Dedifferentiated amniotic fluid mesenchymal stem cell (primary cell): ENCODE results near the gene OTUB1.

ENCODE experiments used
- DNase-seq: peaks from one replicate; pipeline ENCODE4 v3.0.0-alpha.2; 2016; ENCODE audit errors: extremely low spot score

The OTUB1 gene

DNA sequence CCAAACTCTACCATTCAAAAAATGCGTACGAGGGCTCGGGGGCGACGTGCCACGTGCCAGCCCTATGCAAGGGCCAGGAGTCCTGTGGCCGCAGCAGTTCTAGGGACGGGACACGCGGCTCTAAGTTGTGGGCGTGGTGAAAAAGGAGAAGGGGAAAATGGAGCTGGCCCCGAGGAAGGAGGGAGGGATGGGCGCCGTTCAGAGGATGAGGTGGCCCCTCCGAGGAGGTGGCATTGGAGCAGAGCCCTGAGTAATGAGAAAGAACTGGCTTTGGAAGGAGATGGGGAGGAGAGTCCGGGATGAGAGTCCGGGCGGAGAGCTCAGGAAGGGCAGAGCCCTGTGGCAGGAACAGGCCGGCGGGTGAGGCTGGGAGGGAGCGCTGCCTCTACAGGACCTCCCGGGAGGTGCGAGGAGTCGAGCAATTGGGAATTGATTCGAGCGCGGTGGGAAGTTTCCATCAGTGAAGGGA is 21.0 kb downstream of the OTUB1 start:
- no peak for DNase-seq

DNA sequence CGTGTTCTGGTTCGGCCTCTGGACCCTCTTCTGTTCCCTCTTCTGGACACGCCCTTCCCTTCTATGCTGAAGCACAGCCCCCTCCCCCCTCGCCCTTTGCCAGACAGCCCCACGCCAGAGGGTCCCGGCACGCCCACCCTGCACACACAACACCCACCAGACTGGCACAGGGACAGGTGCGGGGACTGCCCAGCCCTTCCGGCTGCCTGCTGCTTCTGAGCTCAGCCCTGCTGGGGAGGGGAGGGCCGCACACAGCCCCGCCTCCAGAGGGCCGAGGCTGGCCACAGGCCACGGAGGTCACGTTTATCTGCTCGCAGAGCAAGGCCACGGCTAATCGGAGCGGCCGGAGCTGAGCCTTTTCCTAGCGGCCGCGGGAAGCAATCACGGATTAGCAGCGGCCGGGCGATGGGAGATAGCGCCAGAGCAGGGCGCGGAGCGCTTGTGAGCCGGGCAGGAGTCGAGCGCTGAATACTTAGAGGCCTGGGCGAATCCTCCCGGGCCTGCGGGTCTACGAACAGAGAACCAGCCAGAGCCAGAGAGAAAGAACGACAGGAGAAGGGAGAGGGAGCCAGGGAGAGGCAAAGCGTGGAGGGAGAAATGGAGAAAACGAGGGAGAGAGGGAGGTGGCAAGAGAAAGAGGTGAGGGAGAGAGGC is 21.5 kb downstream of the OTUB1 start:
- DNase-seq, result no peak

DNA sequence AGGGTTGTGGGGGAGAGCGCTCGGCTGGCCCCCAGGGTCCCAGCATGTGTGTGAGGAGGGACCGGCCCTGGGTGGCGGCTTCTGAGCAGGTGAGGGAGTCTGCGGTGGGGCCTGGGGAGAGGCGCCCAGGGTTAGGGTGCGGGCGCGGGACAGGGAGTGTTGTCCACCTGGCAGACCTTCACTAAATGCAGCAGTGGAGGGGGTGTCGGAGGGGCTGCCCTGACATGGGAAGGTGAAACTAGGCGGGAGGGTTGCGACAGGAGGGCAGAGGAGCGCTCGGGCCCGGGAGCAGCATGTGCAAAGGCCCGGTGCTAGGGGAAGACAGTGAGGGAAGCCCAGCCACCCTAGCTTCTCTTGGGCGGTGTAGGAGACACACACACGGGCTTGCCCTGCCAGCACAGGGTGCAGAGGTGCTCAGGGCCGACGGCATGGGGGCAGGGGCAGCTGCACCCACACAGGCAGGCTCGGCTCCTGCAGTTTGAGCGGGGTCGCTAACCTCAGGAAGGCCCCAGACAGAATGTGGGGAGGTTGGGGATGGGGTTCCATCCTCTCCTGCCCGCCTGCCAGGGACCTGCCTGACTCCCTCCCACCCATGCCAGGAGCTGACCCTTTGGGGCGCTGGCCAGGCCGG is 22.2 kb downstream of the OTUB1 start:
- no peak for DNase-seq

DNA sequence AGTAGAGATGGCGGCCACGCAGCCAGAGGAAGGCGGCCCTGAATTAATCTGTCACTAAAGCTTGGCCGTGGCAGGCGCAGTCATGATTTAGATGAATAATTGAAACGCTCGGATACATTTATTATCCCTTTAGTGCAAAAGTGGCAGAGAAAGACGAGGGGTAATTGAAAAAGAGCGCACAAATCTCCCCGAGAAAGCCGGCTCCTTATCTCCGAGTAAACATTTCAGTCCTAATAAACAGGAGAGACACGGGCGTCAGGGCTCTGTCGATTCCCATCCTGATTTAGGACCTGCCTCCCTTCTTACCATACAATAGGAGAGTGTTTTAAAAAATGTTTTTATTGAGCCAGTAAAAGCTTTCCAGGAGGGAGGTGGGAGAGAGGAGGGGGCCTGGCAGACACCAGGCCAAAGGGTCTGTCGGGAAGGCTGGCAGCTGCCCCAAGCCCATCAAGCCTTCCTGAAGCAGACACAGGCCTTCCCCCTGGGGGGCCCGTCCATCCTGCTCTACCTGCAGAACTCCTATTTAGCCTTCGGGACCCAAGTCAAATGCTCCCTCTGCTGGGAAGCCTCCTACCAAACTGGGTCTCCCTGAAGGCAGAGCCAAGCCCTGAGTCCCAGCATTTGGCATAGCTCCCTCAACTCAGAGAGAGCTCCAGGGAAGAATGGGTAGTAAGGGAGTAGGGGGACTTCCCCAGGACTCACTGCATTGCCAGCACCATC is 22.8 kb downstream of the OTUB1 start:
- DNase-seq, result no peak

DNA sequence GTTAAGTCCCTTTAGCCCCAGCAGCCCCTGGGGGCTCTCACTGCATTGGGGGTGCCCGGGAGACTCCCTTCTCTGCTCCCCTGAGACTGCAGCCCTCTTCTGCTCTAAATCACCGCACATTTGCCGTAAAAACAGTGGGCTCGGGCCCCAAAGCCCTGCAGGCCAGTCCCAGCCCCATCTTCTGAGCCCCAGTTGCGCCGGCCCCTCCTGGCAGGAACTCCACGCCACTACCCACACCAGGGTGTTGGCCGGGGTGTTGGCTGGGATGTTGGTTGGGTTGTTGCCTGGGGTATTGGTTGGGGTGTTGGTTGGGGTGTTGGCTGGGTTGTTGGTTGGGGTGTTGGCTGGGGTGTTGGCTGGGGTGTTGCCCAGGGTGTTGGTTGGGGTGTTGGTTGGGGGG is 23.5 kb downstream of the OTUB1 start:
- no peak for DNase-seq

DNA sequence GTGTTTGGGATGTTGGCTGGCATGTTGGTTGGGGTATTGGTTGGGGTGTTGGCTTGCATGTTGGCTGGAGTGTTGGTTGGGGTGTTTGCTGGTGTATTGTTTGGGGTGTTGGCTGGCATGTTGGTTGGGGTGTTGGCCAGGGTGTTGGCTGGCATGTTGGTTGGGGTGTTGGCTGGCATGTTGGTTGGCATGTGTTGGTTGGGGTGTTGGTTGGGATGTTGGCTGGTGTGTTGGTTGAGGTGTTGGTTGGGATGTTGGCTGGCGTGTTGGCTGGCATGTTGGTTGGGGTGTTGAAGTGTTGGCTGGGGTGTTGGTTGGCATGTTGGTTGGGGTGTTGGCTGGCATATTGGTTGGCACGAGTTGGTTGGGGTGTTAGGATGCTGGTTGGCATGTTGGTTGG is 24.5 kb downstream of the OTUB1 start:
- DNase-seq, result no peak

DNA sequence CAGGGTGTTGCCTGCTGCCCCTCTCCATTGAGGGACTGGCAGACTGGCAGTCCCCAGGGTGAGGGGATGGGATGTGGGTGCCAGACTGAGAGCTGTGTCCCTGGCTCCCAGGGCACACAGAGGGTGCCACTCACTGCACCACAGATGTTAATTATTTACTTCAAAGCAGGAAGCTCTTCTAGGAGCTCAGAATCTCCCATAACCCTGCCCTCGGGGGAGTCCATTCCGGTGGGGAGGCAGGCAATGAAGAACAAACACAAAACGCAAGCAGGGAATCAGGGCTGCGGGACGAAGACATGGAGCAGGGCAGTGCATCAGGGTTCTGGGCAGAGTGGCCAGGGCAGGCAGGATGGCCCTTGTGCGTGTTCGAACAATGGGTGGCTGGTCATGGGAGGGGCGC is 25.1 kb downstream of the OTUB1 start:
- DNase-seq, result no peak

DNA sequence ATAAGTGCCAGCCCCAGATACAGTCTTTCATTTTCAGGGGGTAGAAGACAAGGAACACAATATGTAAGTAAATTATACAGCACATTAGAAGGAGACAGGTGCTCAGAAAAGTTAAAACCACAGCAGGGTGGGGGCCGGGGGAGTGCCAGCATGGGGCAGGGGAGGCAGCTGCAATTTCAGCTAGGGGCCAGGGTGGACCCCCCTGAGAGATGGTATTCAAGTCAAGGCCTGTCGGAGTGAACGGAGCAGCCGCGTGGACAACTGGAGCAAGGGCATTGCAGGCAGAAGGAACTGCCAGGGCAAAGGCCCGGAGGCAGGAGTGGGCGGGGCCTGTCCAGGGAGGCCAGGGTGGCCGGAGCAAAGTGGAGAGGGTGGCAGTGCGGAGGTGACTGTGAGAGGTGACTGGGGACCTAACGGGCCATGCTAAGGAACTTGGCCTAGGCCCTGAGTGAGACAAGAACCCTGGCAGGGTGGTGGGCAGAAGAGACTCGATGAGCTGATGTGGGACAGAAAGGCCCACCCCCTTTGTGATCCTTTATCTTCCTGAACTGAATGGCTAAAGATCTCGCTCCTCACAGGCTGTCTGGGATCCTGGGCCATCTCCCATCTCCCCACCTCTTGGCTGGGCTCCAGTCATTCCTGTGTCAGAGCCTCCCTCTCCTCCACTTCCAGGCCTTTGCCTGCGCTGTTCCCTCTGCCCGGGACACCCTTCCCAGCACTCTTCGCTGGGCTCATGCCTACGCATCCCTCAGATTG is 27.1 kb downstream of the OTUB1 start:
- no peak for DNase-seq

DNA sequence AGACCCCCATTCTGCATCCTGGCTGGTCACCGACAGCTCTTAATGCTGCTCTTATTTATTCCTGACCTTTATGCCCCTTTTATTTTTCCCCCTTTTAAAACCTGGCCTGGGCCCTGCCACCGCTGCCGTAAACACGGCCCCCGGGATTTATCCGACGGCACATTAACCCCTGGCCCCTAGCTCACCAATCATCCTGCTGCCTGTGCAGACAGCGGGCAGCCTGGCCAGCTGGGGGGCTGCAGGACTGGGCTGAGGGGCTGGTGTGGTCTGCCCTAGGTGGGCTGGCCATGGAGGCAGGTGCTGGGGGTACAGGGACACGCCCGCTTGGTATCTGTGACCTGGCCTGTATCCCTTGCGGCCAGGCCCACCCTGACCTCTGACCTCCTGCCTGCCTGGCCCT is 28.1 kb downstream of the OTUB1 start:
- no peak for DNase-seq

DNA sequence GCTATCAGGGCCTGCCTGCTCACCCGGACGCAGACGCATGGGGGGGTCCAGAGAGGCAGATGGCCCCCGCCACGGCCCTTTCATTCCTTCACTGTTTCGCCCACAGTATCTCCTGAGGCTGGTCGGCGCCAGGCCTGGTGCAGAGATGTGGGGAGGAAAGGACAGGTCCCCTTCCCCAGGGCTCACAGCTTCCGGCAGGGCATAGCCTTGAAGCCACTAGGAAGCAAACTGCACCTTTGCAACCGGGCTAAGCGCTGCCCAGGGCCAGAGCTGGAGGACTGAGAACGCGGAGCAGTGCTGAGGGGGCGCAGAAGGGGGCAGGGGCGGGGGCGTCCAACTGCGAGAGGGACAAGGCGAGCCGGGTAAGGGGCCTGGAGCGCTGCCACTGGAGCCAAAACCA is 29.3 kb downstream of the OTUB1 start:
- no peak for DNase-seq

DNA sequence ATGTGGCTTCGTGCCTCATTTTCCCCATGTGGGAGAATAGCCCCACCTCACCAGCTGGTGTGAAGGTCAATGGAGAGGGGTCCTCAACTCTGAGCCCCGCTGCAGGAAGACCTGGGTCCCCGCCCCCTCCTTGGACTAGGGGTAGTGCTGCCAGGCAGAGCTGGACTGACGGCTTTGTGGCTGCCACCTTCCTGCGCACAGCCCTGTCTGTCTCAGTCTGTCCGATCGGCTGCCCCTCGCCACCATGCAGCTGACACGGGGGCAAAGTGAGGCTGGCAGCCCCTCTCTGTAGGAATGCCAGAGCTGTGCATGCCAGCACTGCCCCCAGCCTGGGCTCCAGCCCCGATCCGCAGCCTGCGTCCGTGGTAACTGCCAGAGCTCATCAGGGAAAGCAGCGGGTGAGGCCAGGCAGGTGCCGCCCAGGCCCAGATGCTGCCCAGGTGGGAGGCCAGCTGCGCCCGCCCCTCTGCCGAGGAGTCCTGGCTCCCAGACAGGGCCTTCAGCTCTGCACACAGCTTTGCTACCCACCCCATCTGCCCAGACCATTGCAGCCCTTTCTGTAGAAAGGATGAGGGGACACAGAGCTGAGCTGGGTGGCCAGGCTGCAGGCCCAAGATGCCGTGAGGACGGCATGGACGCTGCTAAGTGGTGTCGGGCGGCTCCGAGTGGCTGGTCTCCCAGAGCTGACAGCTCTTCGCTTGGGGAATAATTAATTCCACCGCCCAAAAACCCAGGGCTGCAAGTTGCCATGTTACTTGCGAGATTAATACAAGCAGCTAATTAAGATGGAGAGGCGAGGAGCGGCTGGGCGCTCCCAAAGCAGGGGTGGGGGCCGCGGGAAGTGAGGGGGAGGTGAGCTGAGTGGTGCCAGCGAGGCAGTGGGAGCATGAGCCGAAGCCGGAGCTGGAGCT is 30.0 kb downstream of the OTUB1 start:
- DNase-seq, result no peak

DNA sequence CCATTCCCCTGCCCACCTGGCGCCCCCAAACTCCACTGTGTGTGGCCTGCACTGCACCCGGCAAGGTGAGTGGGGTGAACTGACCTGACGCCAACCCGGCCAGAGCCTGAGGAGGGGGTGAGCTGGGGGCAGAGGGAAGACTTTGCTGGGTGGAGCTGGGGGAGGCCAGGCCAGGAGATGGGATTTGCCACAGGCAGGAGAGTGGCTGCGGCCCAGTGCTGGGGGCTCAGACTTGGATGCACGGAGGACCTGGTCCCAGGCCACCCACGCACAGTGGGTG is 31.6 kb downstream of the OTUB1 start:
- DNase-seq, result no peak

DNA sequence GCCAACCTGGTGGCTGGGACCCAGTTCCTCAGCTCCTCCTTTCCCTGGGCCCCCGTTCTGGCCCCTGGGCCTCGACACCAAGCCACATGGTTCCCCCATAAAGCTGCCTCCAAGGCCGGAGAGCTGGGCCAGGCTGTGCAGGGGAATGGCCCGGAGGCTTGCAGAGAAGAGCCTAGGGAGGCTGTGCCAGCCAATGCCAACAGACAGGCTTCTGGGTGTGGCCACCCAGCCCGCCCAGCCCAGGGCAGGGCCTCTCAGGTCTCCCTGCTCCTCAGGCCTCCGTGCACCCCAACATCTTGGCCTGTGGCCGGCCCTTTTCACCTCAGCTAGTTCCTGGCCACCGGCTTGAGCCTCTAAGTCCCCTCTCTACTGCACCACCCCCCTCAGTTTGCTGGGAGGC is 32.1 kb downstream of the OTUB1 start:
- no peak for DNase-seq

DNA sequence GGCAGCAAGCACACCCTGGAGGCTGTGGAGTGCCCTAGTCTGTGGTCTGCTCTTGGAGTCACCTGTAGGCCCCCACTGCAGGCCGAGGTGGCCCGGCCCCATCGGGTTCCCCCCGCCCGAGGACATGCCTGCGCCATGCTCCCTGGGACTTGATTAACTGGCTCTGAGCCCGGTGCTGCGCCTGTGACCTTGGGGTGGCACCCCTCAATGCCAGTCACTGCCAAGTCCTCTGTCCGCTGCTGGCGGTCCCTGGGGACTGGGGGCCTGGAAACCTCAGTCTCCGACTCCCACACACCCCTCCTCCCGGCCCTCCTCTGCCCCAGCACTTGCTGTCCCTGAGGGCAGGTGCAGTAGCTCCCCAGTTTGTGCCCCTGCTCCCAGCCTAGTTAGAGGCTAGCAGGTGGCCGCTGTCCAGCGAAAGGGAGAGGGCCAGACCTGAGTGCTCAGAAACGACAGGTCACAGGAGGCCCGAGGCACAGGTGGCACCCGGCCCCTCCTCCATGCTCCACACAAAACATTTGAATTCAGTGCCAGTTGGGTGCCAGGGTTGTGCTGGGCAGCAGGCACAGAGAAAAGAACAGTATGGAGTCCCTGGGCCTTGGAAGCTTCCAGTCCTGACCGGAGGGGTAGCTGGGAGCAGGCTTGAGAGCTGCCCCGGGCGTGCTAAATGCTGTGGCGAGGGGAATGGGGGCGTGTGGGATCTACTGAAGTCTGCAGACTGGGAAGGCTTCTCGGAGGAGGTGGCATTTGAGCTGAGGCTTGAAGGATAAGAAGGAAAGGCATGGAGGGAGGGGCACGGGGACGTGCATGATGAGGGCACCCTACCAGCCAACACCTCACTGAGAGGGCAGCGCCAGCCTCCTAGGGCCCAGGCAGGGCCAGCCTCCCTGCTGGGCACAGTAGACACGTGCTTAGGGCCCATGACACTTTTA is 33.1 kb downstream of the OTUB1 start:
- DNase-seq, result no peak

DNA sequence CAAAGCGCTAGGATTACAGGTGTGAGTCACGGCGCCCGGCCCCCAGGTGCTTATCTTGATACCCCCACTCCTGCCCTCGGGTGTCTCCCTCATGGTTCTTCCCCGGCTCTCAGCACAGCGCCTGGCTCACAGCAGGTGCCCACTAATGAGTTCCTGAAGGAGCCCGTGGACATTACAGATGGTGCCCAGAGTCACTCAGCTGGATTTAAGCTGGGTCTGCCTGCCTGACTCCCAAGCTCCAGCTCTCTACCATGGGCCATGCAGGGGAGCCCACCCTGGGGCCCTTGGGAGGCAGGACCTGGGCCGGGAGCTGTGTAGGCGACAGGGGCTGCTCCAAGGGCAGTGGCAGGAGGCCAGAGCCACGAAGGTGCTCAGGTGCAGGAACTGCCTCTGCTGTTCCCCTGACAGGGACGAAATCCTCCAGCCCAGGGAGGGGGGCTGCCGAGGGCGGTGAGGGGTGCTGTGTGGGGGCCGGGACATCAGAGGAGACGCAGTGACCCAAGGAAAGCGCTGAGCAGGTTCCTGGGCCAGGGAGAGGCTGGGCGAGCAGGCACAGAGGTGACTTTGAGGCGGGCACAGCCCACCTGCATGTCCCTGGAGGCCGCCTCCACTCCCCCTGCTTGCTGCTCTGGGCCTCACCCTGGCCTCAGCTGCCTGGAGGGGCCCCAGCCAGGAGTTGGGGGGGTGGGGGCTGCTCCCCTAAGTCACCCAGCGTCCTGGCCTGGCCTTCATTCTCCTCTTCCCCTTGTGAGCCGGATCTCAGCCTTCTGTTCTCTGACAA is 34.9 kb downstream of the OTUB1 start:
- no peak for DNase-seq

DNA sequence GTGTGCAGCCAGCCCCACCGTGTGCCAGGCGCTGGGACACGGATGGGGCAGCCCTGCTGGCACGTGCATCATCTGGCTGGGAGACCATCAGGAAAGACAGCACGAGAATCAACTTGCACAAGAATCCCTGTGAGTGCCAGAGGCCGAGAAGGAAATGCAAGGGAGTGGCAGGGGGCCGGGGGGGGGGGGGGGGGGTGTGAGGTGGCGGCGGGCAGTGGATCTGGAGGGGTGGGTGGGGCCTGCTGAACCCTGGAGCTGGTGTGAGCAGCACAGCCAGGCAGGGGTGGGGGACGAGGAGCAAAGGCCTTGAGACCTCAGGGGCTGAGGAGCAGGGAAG is 35.5 kb downstream of the OTUB1 start:
- DNase-seq, result no peak

DNA sequence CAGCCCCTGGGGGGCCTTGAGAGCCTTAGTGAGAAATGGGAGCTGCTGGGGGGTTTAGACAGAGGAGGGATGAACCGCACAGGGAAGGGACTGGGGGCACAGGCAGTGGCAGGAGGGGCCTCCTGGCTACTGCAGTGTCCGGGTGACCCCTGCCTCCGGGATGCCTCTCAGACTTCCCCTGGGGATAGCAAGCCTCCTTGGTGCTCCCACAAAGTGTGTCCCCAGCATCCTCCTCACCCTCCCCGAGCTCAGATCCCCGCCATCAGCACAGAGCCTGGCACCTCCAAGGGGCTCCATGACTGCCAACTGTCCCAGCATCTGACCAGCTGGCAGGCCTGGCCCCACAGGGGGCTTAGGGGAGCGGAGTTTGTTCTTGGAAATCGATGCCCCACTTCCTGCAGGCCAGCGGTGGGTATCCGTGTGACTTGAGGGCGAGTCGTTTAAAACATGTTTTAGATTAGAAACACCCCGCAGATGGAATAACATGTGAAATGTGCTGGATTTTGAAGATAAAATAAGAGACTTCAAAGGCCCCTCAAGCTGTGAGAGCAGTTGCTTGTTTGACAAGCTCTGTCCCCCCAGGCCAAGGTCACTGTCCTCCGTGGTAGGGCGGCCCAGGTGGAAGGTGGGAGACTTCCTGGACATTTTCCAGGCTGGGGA is 36.0 kb downstream of the OTUB1 start:
- no peak for DNase-seq

DNA sequence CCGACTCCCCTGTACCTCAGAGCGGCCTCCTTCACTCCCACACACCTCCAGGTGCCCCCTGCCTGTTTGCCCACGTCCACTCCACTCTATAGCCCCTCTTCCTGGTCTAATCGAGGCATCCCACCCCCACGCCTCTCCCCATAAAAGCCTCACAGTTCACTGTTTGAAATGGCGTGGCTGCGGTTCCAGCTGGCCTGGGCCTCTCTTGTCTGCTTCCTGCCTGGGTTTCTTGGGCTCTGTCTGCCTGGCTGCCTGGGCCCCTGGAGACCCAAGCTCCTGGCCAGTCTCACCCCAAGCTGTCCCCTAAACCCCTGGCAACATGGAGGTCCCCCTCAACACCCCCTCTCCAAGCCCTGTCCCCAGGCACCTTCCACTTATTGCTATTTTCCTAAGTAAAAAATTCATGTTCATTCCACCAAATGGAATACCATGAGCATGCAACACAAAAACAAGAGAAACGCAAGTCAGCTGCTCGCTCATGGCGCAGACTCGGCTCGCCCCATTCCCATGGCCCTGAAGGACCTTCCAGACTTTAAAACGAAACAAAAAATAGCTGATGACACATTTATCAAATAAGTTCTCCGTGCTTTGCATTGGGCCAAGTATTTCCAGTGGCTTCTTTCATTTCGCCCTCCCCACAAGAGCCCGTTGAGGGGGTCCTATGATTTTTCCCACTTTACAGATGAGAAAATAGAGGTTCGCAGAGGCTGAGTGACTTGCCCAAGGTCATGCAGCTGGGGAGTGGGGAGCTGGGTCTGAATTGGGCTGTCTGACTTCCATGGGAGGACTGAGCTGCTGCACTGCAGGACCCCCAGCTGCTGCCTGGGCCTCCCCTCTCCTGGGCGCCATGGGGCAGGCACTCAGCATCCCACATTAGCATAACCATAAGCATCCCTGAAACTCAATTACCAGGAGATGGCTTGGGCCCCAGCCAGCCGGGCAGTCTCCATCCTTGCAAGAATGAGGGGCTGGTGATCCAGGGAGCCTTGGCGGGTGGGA is 37.8 kb downstream of the OTUB1 start:
- no peak for DNase-seq
